ENCODE measurements around the gene NSMCE1. TPM values are rescaled to one million over a fixed set of nuclear protein-coding genes. Genes with fewer than 3 reads are reported as not detected.

NSMCE1 gene
- total and polyA plus RNA-seq, 4 experiments from 2014 or later = 66.6 to 202 (median 106) TPM

GRCh38 chr16:27181019-27181790, 87.4 kb downstream of the NSMCE1 start:
- peaks cover 0 to 3% (median 0%) of the 10 kb centered on the region in 8 donors for H3K9me3 Mint-ChIP-seq
- Histone ChIP-seq H3K36me3 (ENCODE audit: insufficient read depth, low read length) (no peaks in the 10 kb centered on the region), H3K9me3 (ENCODE audit: control insufficient read depth in 1 of 2, low read length in 2 of 2) (no peaks in the 10 kb centered on the region), H3K4me3 (ENCODE audit: low read length in 2 of 2) (no peak overlapping the region), H3K27me3 (ENCODE audit: insufficient read depth, low read length) (no peaks in the 10 kb centered on the region), H3K4me1 (ENCODE audit: insufficient read depth, low read length) (peaks cover 20% of the 10 kb centered on the region), H3K27ac (ENCODE audit: low read depth, low read length) (no peak overlapping the region)
- no peaks in the 10 kb centered on the region for H3K36me3 Mint-ChIP-seq
- H3K4me3 Mint-ChIP-seq = no peak overlapping the region
- peaks cover 14 to 37% (median 21%) of the 10 kb centered on the region in 4 donors for H3K4me1 Mint-ChIP-seq
- no peaks in the 10 kb centered on the region for H3K27me3 Mint-ChIP-seq
- H3K27ac Mint-ChIP-seq = peak overlapping the region in 1 of 7 donors; percentile 53
- intact Hi-C loops (cut with micrococcal nuclease) = no loop called here
- DNase-seq = no peak
- ChIA-PET POLR2A (ENCODE audit: partially characterized antibody) (interaction anchor here (1.4 to 7.2 kb wide), 6 partner anchors 7 to 187 kb away, joined by 3 to 107 read pairs (median 39); partner anchors contain the start of gene KDM8), CTCF (ENCODE audit: partially characterized antibody) (interaction anchor here (4.2 to 23.4 kb wide), 7 partner anchors 11 to 188 kb away, joined by 19 to 415 read pairs (median 139); partner anchors contain the start of gene KDM8)

DNA sequence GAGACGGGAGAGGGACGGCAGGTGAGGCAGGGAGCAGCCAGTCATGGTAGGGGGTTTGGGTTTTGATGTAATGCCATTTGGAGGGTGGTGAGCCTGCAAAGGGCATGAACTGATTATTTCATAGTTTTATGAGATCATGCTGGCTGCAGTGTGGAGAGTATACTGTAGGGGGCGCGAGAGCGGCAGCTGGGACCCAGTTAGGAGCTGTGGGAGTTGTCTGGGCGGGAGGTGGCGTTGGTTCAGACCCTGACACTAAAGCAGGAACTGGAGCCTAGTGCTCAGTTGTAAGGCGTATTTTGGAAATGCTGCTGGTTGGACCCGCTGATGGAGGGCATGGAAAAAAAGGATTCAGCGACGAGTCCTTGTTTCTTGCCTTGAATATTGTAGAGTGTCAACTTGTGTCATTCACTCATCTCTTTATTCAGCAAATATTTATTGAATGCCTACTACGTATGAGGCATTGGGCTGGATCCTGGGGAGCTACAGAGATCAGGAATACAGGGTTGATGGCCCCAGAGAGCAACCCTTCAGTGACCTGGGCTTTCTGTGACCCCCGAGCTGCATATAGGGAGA, 89.0 kb downstream of the NSMCE1 start:
- Histone ChIP-seq H3K36me3 (ENCODE audit: insufficient read depth, low read length) (no peaks in the 10 kb centered on the region), H3K4me3 (ENCODE audit: low read length in 2 of 2) (no peak overlapping the region), H3K27ac (ENCODE audit: low read depth, low read length) (no peak overlapping the region), H3K4me1 (ENCODE audit: insufficient read depth, low read length) (peaks cover 25% of the 10 kb centered on the region), H3K27me3 (ENCODE audit: insufficient read depth, low read length) (no peaks in the 10 kb centered on the region), H3K9me3 (ENCODE audit: control insufficient read depth in 1 of 2, low read length in 2 of 2) (no peaks in the 10 kb centered on the region)
- H3K4me1 Mint-ChIP-seq = peaks cover 21 to 46% (median 31%) of the 10 kb centered on the region in 4 donors
- no peaks in the 10 kb centered on the region for H3K36me3 Mint-ChIP-seq
- intact Hi-C loops (cut with micrococcal nuclease) = loop anchor here (1.0 kb wide), 6 partner anchors 17 to 278 kb away; no protein-coding TSS in a partner anchor
- H3K9me3 Mint-ChIP-seq = peaks cover 0 to 3% (median 0%) of the 10 kb centered on the region in 8 donors
- H3K27ac Mint-ChIP-seq = peak overlapping the region; percentile 1 to 93 (median 85)
- H3K27me3 Mint-ChIP-seq = no peaks in the 10 kb centered on the region
- ChIA-PET CTCF (ENCODE audit: partially characterized antibody) (interaction anchor here (0.7 to 23.4 kb wide), 43 partner anchors 9 to 283 kb away, joined by 3 to 415 read pairs (median 8); partner anchors contain the start of genes KDM8 and NSMCE1), POLR2A (ENCODE audit: partially characterized antibody) (interaction anchor here (0.7 to 7.2 kb wide), 20 partner anchors 10 to 283 kb away, joined by 3 to 107 read pairs (median 4); partner anchors contain the start of gene KDM8)
- DNase-seq = peak; percentile 81 to 86 (median 85)
- H3K4me3 Mint-ChIP-seq = peak overlapping the region in 3 of 8 donors; percentile 0 to 64 (median 22)

DNA sequence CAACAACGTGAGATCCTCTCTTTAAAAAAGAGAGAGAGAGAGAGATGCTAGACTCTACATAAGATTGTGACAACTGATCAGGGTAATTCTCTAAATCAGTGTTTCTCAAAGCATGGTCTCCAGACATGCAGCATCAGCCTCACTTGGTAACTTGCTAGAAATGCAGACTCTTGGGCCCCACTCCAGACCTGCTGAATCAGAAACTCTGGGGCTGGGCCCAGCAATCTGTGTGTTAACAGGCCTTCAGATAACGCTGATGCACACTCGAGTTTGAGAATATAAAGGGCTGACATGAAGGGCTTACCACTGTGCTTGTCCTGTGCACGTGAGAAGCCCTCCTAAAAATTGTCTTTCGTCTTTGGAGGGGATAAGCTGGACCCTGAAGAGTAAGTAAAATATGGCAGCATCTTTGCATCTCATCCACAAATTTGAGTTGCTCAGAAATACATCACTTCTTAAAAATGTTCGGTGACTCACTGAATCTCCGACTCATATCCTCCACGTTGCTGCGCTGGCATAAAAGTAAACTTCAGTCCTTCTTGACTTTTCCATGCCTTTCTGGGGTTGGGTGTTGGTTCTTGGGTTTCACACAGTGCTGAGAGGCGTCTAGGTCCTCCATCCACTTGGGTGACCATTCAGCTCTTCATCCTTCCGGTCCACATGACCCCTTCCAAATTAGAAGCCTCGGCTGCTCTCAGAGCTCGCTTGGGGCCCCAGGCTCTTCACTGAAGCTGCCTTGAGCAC, 91.4 kb downstream of the NSMCE1 start:
- H3K4me3 ChIP-seq (ENCODE audit: low read length in 2 of 2) = no peak overlapping the region
- intact Hi-C loops (cut with micrococcal nuclease) = no loop called here
- ChIA-PET POLR2A (ENCODE audit: partially characterized antibody) (interaction anchor here (1.5 to 7.2 kb wide), 3 partner anchors 19 to 225 kb away, joined by 3 to 107 read pairs (median 95); partner anchors contain the start of gene IL21R), CTCF (ENCODE audit: partially characterized antibody) (interaction anchor here (1.5 to 23.4 kb wide), 10 partner anchors 7 to 276 kb away, joined by 5 to 415 read pairs (median 56); partner anchors contain the start of genes IL21R and KDM8)
- H3K27ac Mint-ChIP-seq = peak overlapping the region in 6 of 7 donors; percentile 19 to 90 (median 64)
- H3K27ac ChIP-seq (ENCODE audit: low read depth, low read length) = no peak overlapping the region
- H3K4me1 ChIP-seq (ENCODE audit: insufficient read depth, low read length) = peaks cover 49% of the 10 kb centered on the region
- H3K9me3 Mint-ChIP-seq = peaks cover 0 to 3% (median 0%) of the 10 kb centered on the region in 8 donors
- no peaks in the 10 kb centered on the region for H3K9me3 ChIP-seq (ENCODE audit: control insufficient read depth in 1 of 2, low read length in 2 of 2)
- H3K36me3 ChIP-seq (ENCODE audit: insufficient read depth, low read length) = no peaks in the 10 kb centered on the region
- H3K27me3 ChIP-seq (ENCODE audit: insufficient read depth, low read length) = no peaks in the 10 kb centered on the region
- no peaks in the 10 kb centered on the region for H3K27me3 Mint-ChIP-seq
- H3K4me1 Mint-ChIP-seq = peaks cover 37 to 65% (median 50%) of the 10 kb centered on the region in 4 donors
- no peaks in the 10 kb centered on the region for H3K36me3 Mint-ChIP-seq
- DNase-seq = no peak
- H3K4me3 Mint-ChIP-seq = no peak overlapping the region

DNA sequence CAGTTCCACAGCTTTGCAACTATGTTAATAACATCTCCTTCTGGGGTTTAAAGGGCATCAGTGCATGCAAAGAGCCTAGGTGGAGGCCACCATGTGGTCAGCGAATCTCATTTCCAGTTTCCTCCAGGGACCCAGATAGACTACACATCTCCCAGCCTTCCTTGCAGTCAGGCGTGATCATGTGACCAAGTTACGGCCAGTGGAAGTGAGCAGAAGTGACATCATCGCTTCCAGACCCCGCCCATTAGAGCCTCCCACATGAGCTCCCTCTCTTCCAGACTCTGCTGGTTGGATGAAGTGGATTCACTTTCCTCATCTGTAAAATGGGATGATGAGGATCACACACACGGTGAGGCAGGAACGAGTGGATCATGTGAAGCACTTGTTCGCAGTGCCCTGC, 92.7 kb downstream of the NSMCE1 start:
- peaks cover 47 to 73% (median 57%) of the 10 kb centered on the region in 4 donors for H3K4me1 Mint-ChIP-seq
- H3K4me3 Mint-ChIP-seq = no peak overlapping the region
- H3K36me3 Mint-ChIP-seq = no peaks in the 10 kb centered on the region
- intact Hi-C loops (cut with micrococcal nuclease) = no loop called here
- Histone ChIP-seq H3K9me3 (ENCODE audit: control insufficient read depth in 1 of 2, low read length in 2 of 2) (no peaks in the 10 kb centered on the region), H3K4me3 (ENCODE audit: low read length in 2 of 2) (no peak overlapping the region), H3K27me3 (ENCODE audit: insufficient read depth, low read length) (no peaks in the 10 kb centered on the region), H3K27ac (ENCODE audit: low read depth, low read length) (no peak overlapping the region), H3K36me3 (ENCODE audit: insufficient read depth, low read length) (no peaks in the 10 kb centered on the region), H3K4me1 (ENCODE audit: insufficient read depth, low read length) (peaks cover 61% of the 10 kb centered on the region)
- H3K27ac Mint-ChIP-seq = peak overlapping the region; percentile 22 to 92 (median 78)
- no peak for DNase-seq
- POLR2A ChIA-PET (ENCODE audit: partially characterized antibody) = interaction anchor here (1.0 to 7.2 kb wide), 4 partner anchors 21 to 191 kb away, joined by 3 to 95 read pairs (median 42); partner anchors contain the start of gene KDM8
- CTCF ChIA-PET (ENCODE audit: partially characterized antibody) = interaction anchor here (0.9 to 23.4 kb wide), 9 partner anchors 9 to 200 kb away, joined by 3 to 415 read pairs (median 56); partner anchors contain the start of gene KDM8
- peaks cover 0 to 6% (median 0%) of the 10 kb centered on the region in 8 donors for H3K9me3 Mint-ChIP-seq
- H3K27me3 Mint-ChIP-seq = no peaks in the 10 kb centered on the region

Other genes with a start within 250 kb of the NSMCE1 start
- not detected for gene C16orf82, start 201.8 kb downstream of the NSMCE1 start, total RNA-seq
- gene C16orf82, start 201.8 kb downstream of the NSMCE1 start, polyA plus RNA-seq = not detected
- 10 to 100 TPM; 28.6 to 31.0 TPM for gene KDM8, start 65.2 kb downstream of the NSMCE1 start, total RNA-seq
- gene KDM8, start 65.2 kb downstream of the NSMCE1 start, polyA plus RNA-seq = 1 to 10 TPM; 4.8 to 8.1 TPM
- gene IL4R, start 45.2 kb upstream of the NSMCE1 start, total RNA-seq = 100 to 1,000 TPM; 143 to 152 TPM
- gene IL4R, start 45.2 kb upstream of the NSMCE1 start, polyA plus RNA-seq = 10 to 100 TPM; 32.6 to 66.1 TPM
- 10 to 100 TPM; 28.3 to 29.1 TPM for gene IL21R, start 133.4 kb upstream of the NSMCE1 start, total RNA-seq
- 10 to 100 TPM; 18.4 to 28.3 TPM for gene IL21R, start 133.4 kb upstream of the NSMCE1 start, polyA plus RNA-seq

Measured in CD4-positive, alpha-beta memory T cell (primary cell).